CD4-positive, alpha-beta T cell treated with Interleukin-17A for 1 hour (primary cell): ENCODE results near the gene MRPL36.
"Not testable (repeated sequence)": the region's sequence is repeated elsewhere in the genome, so short reads cannot be mapped to it uniquely, and the experiment has no call there.

Source experiments
- DNase-seq: peaks from one replicate; pipeline ENCODE4 v3.0.0-alpha.2; 2020

Gene MRPL36

DNA sequence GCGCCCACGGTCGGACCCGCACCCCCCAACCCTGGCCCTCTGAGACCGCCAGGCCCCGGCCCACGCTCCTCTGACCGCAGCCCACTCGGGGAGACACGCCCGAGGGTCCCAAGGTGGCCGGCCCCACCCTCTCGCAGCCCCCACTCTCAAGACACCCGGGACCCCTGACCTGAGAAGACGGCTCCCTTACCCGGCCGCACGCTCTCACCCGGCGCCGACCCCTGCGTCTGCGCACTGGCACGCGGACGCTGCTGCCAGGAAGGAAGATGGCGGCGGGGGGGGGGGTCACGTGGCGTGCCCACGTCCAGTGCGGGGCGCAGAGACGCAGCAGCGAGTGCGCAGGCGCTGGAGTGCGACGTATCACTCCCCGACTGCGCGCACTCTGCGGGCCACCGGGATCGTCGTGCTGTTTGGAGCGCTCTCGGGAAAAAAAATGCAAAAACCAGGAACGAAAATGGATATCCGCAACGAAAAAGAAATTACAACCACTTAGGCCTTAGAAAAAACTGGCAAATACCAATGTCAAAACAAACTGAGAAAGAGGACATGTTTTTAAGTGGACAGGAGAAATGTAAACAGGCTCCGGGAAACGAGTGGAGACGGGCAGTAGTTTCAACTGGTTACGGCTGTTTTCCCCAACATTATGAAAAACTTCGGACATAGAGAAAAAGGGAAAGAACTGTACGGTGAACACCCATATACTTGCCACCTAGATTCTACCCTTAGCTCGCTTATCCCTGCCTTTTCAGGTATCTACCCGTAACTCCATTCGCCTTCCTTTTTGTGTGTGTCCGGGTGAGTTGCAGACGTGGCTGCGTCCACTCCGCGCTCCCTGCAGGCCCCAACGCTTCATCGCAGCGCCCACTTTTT, at the start of gene MRPL36:
Gene MRPL36 (minus strand): TSS at position 236 of the 870 bp plus-strand sequence. CDS start 902 bp downstream, outside the sequence.
- peak; percentile 91 for DNase-seq

DNA sequence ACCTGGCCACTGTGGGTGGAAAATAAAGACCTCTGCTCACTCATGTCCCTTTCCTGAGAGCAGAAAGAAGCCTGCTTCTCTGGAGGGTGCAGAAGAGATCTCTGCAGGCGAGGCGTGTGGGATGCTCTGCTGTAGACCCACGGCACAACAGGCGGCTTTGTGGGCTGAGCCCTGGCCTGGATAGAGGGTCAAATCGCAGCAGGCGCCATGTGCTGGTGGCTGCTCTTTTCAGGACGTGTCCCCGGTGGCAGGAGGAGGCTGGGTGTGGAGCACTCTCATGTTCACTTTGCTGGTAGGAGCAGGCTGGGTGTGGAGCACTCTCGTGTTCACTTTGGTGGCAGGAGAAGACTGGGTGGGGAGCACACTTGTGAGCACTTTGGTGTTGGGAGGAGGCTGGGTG, 48.0 kb upstream of the MRPL36 start:
- DNase-seq, result no peak

DNA sequence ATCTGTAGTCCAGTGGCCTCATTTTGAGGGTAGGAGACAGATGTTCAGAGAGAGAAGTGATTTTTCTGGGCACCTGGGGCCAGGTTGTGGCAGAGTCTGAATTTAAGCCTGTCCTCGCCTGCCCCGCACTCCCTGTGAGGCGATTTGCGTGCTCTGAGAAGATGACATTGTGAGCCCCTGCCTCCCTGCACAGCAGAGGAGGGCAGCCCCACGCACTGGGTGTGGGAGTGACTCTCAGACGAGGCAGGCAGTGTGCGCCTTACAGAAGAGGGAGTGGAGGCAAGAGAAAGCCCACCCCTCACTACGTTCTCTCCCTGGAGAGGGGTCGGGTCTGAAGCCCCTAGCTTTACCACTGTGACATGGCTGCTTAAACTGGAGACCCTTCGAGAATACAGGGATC, 47.4 kb upstream of the MRPL36 start:
- no peak for DNase-seq

DNA sequence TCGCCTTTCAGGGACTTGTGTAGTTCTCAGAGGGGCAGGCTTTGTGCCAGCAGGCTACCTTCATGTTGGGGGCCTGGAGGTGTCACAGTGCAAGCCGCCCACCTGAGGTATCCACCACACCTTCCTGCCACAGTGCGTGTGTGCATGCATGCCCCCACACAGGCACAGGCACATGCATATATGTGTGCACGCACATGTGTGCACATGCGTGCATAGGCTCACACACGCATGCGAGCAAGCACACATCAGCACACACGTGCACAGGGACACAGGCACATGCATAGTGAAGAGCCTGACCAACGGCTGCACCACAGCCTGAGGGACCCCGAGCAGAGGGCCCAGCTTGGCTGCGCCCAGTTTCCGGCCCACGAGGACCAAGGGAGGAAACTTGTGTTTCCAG, 46.9 kb upstream of the MRPL36 start:
- DNase-seq, result no peak

DNA sequence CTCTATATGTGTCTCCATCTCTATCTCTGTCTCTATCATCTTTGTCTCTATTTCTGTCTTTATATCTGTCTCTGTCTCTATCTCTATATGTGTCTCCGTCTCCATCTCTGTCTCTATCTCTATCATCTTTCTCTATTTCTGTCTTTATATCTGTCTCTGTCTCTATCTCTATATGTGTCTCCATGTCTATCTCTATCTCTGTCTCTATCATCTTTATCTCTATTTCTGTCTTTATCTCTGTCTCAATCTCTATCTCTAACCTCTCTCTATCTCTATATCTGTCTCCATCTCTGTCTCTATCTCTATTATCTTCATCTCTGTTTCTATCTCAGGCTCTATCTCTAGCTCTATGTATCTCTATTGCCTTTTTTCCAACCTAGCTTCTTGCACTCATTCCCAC, 46.1 kb upstream of the MRPL36 start:
- DNase-seq, result no peak

DNA sequence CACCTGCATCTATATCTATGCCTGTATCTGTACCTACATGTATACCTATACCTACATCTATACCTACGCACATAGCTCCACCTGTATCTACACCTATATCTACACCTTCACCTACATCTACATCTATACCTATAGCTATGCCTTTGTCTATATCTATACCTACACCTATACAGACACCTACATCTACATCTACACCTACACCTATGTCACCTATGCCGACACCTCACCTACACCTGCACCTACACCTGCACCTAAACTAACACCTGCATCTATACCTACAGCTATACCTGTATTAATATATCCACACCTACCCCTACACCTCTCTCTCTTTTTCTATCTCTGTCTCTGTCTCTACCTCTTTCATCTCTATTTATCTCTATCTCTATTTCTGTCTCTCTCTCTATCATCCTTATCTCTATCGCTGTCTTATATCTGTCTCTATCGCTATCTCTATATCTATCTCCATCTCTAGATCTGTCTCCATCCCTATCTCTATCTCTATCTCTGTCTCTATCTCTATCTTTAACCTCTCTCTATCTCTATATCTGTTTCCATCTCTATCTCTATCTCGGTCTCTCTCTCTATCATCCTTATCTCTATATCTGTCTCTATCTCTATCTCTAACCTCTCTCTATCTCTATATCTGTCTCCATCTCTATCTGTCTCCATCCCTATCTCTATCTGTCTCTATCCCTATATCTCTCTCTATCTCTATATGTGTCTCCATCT, 45.2 kb upstream of the MRPL36 start:
- DNase-seq, result no peak

DNA sequence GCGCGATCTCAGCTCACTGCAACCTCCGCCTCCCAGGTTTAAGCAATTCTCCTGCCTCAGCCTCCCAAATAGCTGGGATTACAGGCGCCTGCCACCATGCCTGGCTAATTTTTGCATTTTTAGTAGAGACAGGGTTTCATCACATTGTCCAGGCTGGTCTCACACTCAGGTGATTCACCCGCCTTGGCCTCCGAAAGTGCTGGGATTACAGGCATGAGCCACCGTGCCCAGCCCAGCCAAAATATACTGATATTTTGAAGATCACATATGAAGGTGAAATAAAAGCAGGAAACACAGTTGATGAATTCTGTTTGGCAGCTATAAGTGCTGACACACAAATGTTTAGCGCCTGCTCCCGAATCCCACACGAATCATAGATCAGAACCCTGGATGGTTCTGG, 44.1 kb upstream of the MRPL36 start:
- DNase-seq, result not testable (repeated sequence)

DNA sequence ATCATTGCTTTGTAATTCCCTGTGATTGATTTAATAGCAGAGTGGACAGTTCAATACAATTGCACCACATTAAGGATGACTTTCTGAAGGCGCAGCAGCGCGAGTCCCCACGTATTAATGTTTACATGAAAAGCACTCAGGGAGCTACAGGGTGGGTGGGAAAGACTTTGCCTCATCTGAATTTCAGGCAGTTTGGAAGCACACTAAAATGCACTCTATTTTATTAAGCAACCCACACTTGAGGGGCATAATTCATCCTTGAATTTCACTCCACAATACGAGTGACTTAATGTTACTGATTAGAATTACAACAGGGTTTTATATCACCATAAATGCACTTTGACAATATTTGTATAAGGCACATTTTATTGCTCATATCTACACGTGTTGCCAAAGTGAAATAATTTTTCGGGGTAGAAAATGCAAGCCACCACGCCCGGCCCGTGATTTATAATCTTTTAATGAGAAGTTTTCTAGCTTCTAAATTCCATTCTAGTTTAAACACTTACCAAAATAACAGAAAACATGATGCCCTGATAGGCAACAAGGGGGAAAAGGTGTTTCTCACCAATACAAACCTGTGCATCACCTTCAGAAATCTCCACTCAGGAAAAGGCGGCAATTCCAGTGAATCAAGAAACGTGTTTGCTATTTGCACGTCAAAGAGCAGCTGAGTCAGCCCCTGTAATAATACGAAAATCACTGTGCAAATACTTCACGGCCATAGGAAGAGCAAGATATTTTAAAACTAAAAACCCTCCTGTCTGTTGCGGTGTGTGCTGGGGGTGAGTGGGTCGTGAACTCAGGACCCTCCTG, 42.6 kb upstream of the MRPL36 start:
- no peak for DNase-seq

DNA sequence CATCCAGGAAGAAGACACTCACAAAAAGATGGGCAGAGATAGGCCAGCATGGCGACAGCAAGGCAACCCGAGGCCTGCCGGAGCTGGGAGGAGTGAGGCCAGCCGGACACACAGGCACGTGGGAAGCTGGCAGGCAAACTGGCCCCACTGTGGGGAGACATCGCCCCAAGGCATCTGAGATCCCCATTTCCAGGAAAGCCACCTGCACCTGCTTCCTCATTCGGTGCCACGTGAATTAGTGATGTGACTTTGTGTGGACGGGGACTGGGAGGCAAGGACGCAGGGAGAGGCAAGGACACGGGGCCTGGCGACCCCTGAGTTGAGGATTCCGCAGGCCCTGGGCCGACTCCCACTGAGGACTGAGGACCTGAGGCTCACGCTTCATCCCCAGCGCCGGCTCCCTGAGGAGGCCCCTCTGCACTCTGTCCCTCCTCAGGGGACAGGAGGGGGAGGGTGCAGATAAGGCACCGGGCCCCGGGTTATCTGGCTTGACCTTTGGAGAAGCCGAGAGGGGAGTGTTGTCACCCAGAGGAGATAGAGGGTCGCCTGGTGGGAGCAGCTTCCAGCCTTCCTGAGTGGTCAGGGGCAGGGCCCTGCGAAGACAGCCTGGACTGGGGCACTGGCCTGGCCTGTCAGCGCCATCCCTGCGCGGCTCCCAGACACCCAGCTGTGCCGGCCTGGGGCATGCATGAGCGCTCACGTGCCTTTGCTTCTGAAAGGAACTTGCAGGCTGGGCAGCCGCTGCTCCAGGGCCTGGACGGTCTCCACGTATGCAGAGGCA, 41.3 kb upstream of the MRPL36 start:
- DNase-seq, result no peak

DNA sequence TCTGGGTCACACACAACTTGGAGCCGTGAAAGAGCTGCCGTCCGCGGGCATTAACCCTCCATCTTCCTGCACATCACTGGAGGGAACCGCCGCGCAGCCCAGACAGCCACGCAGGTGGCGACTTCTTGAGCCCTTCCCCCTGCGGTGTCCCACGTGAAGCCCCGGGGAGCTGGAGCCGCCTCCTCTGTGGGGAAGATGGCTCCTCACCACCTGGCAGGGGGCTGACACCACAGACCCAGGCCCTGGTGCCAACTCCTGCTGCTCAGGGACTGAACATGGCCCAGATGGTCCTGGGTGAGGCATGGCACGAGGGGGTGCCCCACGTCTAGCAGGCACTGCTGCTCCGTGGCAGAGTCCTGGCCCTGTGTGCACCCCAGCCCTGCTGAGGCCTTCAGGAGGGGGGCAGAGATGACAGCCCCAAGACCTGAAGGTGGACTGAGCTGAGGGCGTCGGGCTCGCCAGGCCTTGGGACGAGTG, 40.5 kb upstream of the MRPL36 start:
- DNase-seq, result no peak

DNA sequence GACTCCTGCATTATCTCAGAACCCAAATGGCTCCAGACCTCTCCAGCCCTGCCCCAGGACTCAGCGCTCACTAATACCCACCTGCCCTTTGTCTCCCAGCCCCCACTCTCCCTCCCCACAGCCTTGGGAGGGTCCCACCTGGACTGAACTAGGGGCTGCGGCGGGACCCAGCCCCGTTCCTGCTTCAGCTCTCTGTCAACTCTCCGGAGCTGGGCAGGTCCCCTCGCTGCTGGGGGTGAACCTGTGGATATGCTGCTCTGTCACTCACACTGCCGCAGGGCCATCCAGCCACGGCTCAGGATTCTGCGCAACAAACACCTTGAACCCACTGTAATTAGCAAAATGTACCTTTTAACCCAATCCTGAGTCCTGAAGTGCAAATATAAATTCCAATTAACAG, 38.4 kb upstream of the MRPL36 start:
- DNase-seq, result no peak

DNA sequence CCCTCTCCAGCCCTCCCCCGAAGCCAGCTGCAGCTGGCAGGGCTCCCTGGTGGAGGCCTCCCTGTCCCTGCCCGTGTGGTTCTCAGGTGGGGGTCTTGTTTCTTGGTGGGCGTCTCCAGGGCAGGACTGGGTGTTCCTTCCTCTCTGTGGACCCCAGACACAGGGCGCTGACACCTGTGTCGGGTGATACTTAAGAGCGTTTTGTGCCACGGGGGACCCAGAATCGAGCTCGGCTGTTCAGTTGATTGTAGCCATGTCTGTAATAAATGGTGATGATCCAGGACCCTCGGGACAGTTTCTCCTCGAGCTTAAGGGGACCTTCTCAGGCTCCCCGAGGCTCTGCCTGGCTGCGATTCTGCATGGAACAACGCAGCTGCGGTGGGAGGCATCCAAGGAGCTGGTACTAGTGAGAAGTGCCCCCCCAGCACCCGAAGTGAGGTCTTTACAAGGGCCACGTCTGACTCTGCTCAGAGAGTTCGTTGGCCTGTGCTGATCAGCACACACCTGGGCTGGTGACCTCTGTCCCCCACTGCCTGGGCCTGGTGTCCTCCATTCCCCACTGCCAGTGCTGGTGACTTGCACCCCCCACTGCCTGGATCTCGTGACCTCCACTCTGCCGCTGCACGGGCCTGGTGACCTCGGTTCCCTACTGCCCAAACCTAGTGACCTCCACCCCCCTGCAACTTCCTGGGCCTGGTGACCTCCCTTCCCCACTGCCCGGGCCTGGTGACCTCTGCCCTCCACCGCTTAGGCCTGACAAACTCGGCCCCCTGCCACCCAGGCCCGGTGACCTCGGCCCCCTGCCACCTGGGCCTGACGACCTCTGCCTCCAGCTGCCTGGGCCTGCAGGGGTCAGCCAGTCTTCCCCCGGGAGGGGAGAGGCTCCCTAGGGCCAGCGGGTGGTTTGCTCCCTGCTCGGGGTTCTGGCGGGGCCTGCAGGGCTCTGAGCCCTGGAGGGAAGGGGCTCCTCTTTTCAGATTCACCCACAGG, 37.5 kb upstream of the MRPL36 start:
- DNase-seq, result no peak

DNA sequence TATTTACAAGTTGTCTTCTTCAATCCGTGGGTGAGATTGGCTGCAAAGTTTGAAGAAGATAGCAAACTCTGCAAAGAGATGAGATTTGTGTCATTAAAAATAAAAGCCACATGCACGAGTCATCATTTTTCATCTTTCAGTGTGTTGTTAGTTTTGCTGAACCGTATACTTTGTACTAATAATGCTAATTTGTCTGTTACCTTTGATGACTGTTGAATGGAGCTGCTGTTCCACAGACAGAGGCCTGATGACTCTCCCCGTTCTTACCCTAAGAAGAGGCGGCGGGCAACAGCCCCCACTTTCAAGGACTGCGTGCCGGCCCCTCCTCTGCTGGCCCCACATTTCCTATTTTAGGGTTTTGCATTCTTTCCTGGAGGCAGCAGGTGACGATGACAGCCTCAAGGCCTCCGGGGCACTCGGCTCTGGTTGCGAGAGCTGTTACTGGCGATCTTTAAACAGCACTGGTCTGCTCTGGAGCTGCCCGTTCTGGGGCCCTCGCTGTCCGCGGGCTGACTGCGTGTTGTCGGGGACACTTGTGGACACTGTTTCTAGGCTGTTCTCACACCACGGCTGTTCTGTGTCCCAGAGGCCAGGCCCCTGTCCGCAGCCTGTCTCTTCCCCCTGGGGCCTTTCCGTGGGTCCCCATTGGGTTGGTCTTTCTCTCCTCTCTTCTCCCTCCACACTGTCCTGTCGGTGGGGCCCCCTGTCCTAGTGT, 36.7 kb upstream of the MRPL36 start:
- DNase-seq, result no peak

DNA sequence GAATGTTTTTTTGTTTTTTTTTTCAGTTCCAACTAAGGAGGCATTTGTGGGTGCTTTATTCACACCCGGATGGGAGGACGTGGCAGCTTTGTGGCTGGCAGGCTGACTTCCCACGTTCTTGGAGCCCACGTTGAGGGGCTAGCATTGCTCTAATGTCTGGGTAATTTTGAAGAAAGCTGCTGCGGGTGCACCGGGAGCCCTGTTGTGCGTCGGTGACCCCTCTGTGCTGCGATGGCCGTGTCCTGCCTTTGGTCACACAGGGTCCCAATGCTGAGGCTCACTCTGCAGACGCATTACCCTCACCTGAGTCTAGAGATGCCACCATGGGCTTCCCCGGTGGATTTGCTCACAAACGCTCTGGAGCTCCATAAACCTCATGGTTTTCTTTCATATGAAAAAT, 35.8 kb upstream of the MRPL36 start:
- DNase-seq, result no peak

DNA sequence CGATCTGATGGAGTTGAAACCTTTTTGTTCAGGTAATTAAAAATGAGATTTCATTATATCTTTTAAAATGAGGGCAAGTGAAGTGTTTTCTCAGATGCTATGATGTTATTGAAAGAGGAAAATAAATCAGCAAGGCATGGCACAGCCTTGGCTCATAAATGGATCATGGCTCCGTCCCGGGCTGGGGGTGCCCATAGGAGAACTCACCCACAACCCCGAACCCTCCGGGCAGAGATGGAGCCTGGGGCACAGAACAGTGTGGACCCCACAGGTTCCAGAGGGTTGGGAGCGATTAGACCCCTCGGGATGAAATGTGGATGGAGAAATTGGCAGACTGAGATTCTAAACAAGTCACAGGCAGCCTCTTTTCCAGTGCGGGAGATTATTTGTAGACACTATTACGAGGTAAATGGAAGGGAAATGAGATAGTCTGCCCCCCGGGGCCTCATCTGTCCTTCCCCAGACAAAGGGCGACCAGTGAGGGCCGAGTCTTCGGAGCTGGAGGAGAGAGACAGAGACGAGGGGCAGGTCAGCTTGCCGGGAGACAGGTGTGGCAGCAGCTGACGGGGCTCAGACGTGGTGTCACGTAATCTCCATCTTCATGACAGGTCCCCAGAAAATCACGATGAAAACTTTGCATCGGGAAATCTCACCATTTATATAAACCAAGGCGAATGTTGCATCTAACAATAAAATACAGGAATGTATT, 35.2 kb upstream of the MRPL36 start:
- no peak for DNase-seq

DNA sequence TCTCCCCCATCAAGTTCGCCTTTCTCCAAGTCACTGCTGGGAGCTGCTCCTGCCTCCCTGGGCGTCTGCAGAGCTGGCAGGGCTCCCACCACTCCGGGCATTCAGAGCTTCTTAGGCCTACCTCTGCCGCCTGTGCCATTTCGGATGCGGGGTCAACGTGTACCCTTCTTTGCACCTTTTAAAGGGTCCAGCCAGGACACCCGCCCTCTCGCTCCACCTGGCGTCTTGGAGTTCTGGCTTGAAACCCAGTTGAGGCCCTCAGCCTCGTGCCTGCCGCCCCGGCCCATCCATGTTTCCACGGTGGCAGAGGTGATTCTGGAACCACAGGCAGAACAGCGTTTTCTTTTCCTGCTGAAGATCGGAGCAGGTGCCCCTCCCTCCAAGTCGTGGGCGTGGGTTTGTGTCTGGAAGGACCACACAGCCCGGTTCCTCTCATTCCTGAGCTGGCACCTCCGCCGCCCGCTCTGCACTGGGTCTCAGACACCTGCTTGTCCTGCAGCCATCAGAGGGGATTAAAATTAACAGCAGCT, 34.5 kb upstream of the MRPL36 start:
- DNase-seq, result no peak

DNA sequence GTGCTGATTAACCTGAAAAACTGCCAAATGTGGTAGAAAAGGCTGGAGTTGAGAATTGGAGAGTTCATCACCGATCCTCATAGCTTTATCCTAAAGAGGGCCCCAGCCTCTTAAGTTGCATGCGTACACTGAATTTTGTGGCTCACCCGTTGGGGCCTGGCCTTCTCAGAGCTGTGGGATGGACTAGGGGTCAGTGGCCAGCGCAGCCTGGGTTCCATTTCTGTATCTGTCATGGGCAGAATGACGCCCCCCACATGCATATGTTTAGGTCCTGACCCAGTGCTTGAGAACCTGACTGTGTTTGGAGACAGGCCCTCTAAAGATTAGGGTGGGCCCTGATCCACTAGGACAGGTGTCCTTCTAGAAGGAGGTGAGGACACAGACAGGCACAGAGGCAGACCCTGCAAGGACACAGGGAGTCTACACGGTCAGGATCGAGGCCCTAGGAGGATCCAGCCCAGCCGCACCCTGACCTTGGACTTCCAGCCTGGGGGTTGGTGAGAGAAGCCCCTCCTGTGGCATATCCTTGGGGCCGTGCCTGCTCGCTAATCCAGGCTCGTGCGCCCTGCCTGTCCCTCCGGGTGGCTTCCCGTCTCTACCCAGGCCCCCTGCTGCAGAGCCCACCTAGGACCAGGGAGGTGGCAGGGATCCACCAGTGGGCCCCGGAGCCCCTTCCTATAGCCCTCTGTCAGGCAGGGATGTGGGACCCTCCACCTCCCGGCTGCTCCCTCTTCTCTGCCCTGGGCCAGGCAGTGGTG, 33.8 kb upstream of the MRPL36 start:
- DNase-seq, result no peak

DNA sequence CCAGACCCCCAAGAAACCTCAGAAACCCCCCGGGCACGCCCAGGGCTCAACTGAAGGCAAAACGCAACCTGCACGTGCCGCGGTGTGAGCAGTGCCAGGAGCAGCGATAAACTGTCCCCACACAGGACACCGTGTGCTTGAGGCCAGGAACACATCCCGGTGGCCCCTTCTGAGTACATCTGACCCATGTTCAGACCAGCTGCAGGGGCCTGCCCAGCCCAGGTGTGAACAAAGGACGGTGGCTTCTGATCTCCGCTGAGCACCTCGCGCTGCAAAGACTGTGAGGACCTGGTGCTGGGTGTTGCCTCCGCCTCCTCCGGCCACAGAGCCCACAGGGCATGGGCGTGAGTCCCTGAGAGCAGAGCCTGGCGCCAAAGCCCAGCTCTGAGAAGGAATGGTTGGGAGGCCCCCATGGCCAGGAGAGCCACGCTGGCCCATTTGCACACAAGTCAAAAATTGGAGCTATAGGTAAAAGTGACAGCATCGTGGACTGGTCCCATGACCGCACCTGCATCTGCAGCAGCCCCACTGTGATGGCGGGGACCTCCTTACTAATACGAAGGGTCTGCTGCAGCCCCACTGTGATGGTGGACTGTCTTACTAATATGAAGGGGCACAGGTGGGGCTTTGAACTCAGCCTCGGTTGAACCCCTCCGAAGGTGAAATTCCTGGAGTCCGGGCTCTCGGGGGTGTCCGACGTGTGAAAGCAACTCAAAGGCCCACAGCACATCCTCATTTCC, 33.0 kb upstream of the MRPL36 start:
- no peak for DNase-seq
